K562 (cell line): Measurements from ENCODE around the gene PITX1. TPM values are rescaled to one million over a fixed set of nuclear protein-coding genes. Genes with fewer than 3 reads are reported as not detected.

Source experiments
- CREB3 ChIP-seq: fragments of 450-650 bp; conservative IDR thresholded peaks from 2 replicates; pipeline ENCODE4 v1.6.1; 2016; ENCODE audit warnings: missing genetic modification characterization, low read depth, mild to moderate bottlenecking, missing compliant biosample characterization, moderate library complexity
- DMBX1 ChIP-seq: fragments of 250-450 bp; sonication (Bioruptor Pico); IDR thresholded peaks from 2 replicates; pipeline ENCODE4 v1.8.0; 2022; ENCODE audit warnings: inconsistent platforms, mild to moderate bottlenecking, moderate library complexity, borderline replicate concordance
- ELK1 ChIP-seq: sonication (generic); formaldehyde crosslinking; IDR thresholded peaks from 2 replicates; pipeline ENCODE4 v1.8.1; 2022; ENCODE audit warnings: missing genetic modification reagents
- FIP1L1 ChIP-seq: fragments of 200-400 bp; formaldehyde crosslinking; IDR thresholded peaks from 2 replicates; pipeline ENCODE4 v1.6.1; 2018; ENCODE audit warnings: mild to moderate bottlenecking, low read depth, low read length; ENCODE audit not compliant: poor library complexity, severe bottlenecking
- GATAD2A ChIP-seq: fragments of 450-650 bp; IDR thresholded peaks from 2 replicates; pipeline ENCODE4 v1.6.1; 2017
- HDAC1 ChIP-seq, 2 experiments: fragments of 450-650 bp; IDR thresholded peaks; 2 replicates each; pipeline ENCODE4 v1.6.1; 2016 to 2017; ENCODE audit warnings: inconsistent platforms in 1 of 2, mild to moderate bottlenecking in 1 of 2, moderate library complexity in 1 of 2
- JUND ChIP-seq, 2 experiments: IDR thresholded peaks; 2 replicates in 1 of 2; 3 replicates in 1 of 2; pipeline ENCODE4 v1.6.1; 2011; ENCODE audit warnings: borderline replicate concordance in 2 of 2, low read depth in 2 of 2, low read length in 2 of 2, improper control_type of control experiment in 1 of 2, missing biosample characterization in 1 of 2, missing genetic modification characterization in 1 of 2, missing genetic modification reagents in 1 of 2
- MYC ChIP-seq, 2 experiments: fragments of 250-450 bp in 1 of 2; sonication (Bioruptor Pico) in 1 of 2; IDR thresholded peaks; 2 replicates each; pipeline versions ENCODE4 v1.5.1 to v1.6.1; 2012 to 2021; ENCODE audit warnings: low read depth in 2 of 2, borderline replicate concordance in 1 of 2, improper control_type of control experiment in 1 of 2, low read length in 1 of 2, mild to moderate bottlenecking in 1 of 2, moderate library complexity in 1 of 2
- NR2C2 ChIP-seq, 2 experiments: fragments of 200-800 bp in 1 of 2; sonication (Bioruptor generic) in 1 of 2; sonication (generic) in 1 of 2; formaldehyde crosslinking in 1 of 2; IDR thresholded peaks; 2 replicates each; pipeline versions ENCODE4 v1.6.1 to v1.8.0; 2016 to 2022; ENCODE audit warnings: mild to moderate bottlenecking in 1 of 2, missing compliant biosample characterization in 1 of 2, missing genetic modification characterization in 1 of 2, missing genetic modification reagents in 1 of 2
- POLR2G ChIP-seq: fragments of 200-400 bp; formaldehyde crosslinking; IDR thresholded peaks from 2 replicates; pipeline ENCODE4 v1.6.1; 2017; ENCODE audit warnings: low read depth, mild to moderate bottlenecking, antibody characterized with exemption, low read length, moderate library complexity
- RFX1 ChIP-seq: fragments of 450-650 bp; IDR thresholded peaks from 2 replicates; pipeline ENCODE4 v1.6.1; 2016; ENCODE audit warnings: mild to moderate bottlenecking, moderate library complexity
- SMAD4 ChIP-seq: fragments of 250-450 bp; sonication (Bioruptor Pico); conservative IDR thresholded peaks from 2 replicates; pipeline ENCODE4 v1.8.0; 2021; ENCODE audit warnings: inconsistent platforms, mild to moderate bottlenecking, moderate library complexity
- SOX6 ChIP-seq: fragments of 450-650 bp; IDR thresholded peaks from 2 replicates; pipeline ENCODE4 v1.6.1; 2014; ENCODE audit warnings: mild to moderate bottlenecking
- TBP ChIP-seq: optimal IDR thresholded peaks from 2 replicates; pipeline ENCODE3; 2011; ENCODE audit warnings: low read depth, low read length, improper control_type of control experiment
- TOE1 ChIP-seq, 2 experiments: fragments of 450-650 bp in 1 of 2; sonication (generic) in 1 of 2; formaldehyde crosslinking in 1 of 2; IDR thresholded peaks; 2 replicates each; pipeline versions ENCODE4 v1.7.1 to v1.8.0; 2016 to 2022; ENCODE audit warnings: borderline replicate concordance in 2 of 2, mild to moderate bottlenecking in 2 of 2, antibody characterized with exemption in 1 of 2, inconsistent platforms in 1 of 2, low read depth in 1 of 2, missing genetic modification reagents in 1 of 2, moderate library complexity in 1 of 2
- XRCC5 ChIP-seq: fragments of 200-400 bp; formaldehyde crosslinking; IDR thresholded peaks from 2 replicates; pipeline ENCODE4 v1.6.1; 2017; ENCODE audit warnings: low read depth, mild to moderate bottlenecking, low read length
- ZBTB11 ChIP-seq, 3 experiments: fragments of 200-800 bp in 1 of 3; fragments of 250-450 bp in 1 of 3; fragments of 450-650 bp in 1 of 3; sonication (Bioruptor Pico) in 1 of 3; sonication (Bioruptor generic) in 1 of 3; formaldehyde crosslinking in 1 of 3; IDR thresholded peaks; 2 replicates each; pipeline versions ENCODE4 v1.6.1 to v1.8.0; 2016 to 2022; ENCODE audit warnings: mild to moderate bottlenecking in 2 of 3, missing genetic modification characterization in 2 of 3, missing compliant biosample characterization in 1 of 3, moderate library complexity in 1 of 3
- ZNF77 ChIP-seq: fragments of 250-450 bp; sonication (Bioruptor Pico); IDR thresholded peaks from 2 replicates; pipeline ENCODE4 v1.5.0; 2020
- polyA plus RNA-seq, 8 experiments: library from polyadenylated mRNA; depleted of rRNA in 4 of 8; stranded (reverse) in 5 of 8; unstranded in 3 of 8; fragments of >200 nt; fragmentation: Nextera tagmentation in 2 of 8; fragmentation: Illumina TruSeq in 1 of 8; extraction: Ambion mirVana in 2 of 8; extraction: Trizol in 1 of 8; gene quantifications; 2 replicates each; pipeline versions ENCODE4 v1.2.1 to v1.2.3, GENCODE V29; 2011 to 2014; ENCODE audit warnings: inconsistent platforms in 1 of 8, missing spikeins in 1 of 8
- total RNA-seq, 7 experiments: library from RNA; depleted of rRNA in 6 of 7; stranded (reverse); fragments of >200 nt in 6 of 7; fragmentation: Illumina TruSeq in 2 of 7; extraction: Trizol in 2 of 7; gene quantifications; 2 replicates each; pipeline versions ENCODE4 v1.2.1 to v1.2.3, GENCODE V29; 2011 to 2021; ENCODE audit warnings: low replicate concordance in 1 of 7

Gene PITX1
- total and polyA plus RNA-seq, 9 of the 15 experiments (the other 6 are each of a cell fraction or from before 2014, with no cell fraction given) = 0.13 to 88.2 (median 24.9) TPM

GRCh38 chr5:135034236-135034962 lies 371 bp upstream of the PITX1 start (continued):
- TF ChIP-seq ZBTB11 (CRISPR knock-in tag; IDR thresholded peaks at IDR 0.05) = peak in 1 of 3 experiments; percentile 59; a peak in 2 of 6 replicates
- peak; percentile 67; the same call in 1 of the 2 replicates for TF ChIP-seq CREB3 (tag)
- TF ChIP-seq SOX6 = peak; percentile 55; the same call in 1 of the 2 replicates
- TF ChIP-seq DMBX1 = peak; percentile 63
- peak in 1 of 2 experiments; percentile 75; a peak in 2 of 4 replicates for TF ChIP-seq HDAC1 (IDR thresholded peaks at IDR 0.05)
- no peak for TF ChIP-seq RFX1
- peak; percentile 29; the same call in 1 of the 2 replicates for TF ChIP-seq MYC (IDR thresholded peaks at IDR 0.05; ENCODE audit: low read depth, low read length)
- no peak for TF ChIP-seq MYC (CRISPR knock-in tag; IDR thresholded peaks at IDR 0.05; ENCODE audit: borderline replicate concordance, low read depth)
- peak; percentile 60; the same call in 1 of the 2 replicates for TF ChIP-seq TOE1 (IDR thresholded peaks at IDR 0.05; ENCODE audit: borderline replicate concordance)
- no peak for TF ChIP-seq TOE1 (CRISPR knock-in tag; IDR thresholded peaks at IDR 0.05; ENCODE audit: borderline replicate concordance, low read depth)
- no peak for TF ChIP-seq ELK1 (CRISPR knock-in tag)
- peak; percentile 73; the same call in 1 of the 2 replicates for TF ChIP-seq GATAD2A
- peak; percentile 49 for TF ChIP-seq FIP1L1
- TF ChIP-seq JUND (IDR thresholded peaks at IDR 0.05; ENCODE audit: borderline replicate concordance, low read depth, low read length) = peak; percentile 20; the same call in 1 of the 2 replicates
- peak; percentile 15; the same call in 1 of the 3 replicates for TF ChIP-seq JUND (tag; IDR thresholded peaks at IDR 0.05; ENCODE audit: borderline replicate concordance, low read depth, low read length)
- TF ChIP-seq SMAD4 = peak; percentile 77
- peak; percentile 6; the same call in 1 of the 2 replicates for TF ChIP-seq XRCC5
- TF ChIP-seq NR2C2 (CRISPR knock-in tag; IDR thresholded peaks at IDR 0.05) = no peak
- 0 out of 2 replicates have a peak, but pooled peaks have one; percentile 2 for TF ChIP-seq NR2C2 (tag; IDR thresholded peaks at IDR 0.05)
- TF ChIP-seq POLR2G = peak; percentile 90
- TF ChIP-seq TBP = peak; percentile 60
- no peak for TF ChIP-seq ZNF77 (CRISPR knock-in tag)
